NK-92 (cell line): ENCODE results near the gene SDR42E1.

Experiments used
- DNase-seq: peaks from one replicate; lab custom pipeline; 2025; ENCODE audit not compliant: unreplicated experiment; lab: John Stamatoyannopoulos, UW

Gene SDR42E1

GRCh38 chr16:81940781-81941560, 70.3 kb downstream of the SDR42E1 start:
- no peak for DNase-seq

- no peak for DNase-seq
Measured at GRCh38 chr16:81939164-81940056, 71.9 kb downstream of the SDR42E1 start.
